GM21360 (cell line): ENCODE results near the gene MRGPRX3.

Source experiments
- ATAC-seq: cut with Tn5 transposase; IDR thresholded peaks from one replicate; pipeline ENCODE4 v1.9.1; 2021; ENCODE audit warnings: mild to moderate bottlenecking, moderate library complexity; ENCODE audit not compliant: unreplicated experiment

The MRGPRX3 gene

GRCh38 chr11:18151581-18151980 lies 19.2 kb downstream of the MRGPRX3 start:
- ATAC-seq: no peak

DNA sequence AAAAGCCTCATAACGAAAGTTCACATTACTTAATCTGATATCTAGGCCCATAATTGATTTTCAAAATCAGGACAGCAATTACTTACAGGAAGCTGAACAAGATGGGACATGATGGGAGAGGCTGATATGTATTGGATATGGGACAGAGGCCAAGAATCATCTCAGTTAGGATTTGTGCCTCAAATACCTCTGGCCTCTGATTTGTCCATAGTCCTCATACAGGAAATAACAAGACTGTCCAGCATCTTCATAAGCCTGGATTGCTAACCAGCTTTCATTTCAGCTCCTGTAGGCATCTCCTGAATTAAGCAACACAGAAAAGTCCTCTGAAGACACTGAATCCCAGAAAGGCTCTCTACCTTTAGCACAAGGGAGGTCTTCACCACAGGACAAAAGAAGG lies 36.0 kb downstream of the MRGPRX3 start:
- ATAC-seq: no peak

DNA sequence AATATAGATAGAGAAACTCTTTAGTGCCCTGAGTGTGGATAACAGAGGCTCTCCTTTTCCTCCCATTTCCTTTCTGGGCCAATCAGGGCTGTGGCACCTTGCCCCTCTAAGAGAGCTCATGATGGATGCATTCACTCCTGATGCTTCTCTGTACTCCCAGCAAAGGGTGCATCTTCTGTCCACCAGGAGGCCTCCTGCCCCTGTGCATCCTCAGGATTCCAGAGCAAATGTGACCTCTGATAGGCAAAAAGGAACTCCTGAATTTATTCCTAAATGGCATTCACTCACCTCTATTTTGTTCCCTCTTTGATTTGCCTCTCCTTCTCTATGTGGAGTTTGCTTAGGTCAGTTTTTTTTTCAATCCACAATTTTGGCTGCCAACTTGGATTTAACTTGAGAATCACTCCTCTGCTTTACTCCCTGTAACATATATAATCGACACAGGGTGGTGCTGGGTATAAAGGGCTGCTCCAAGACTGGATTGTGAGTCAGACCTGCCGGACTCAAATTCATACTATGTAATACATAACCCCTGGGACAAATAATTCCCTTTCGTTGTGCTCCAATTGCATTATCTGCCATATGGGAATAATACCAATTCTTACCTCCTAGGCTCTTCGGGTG lies 39.1 kb downstream of the MRGPRX3 start:
- no peak for ATAC-seq

DNA sequence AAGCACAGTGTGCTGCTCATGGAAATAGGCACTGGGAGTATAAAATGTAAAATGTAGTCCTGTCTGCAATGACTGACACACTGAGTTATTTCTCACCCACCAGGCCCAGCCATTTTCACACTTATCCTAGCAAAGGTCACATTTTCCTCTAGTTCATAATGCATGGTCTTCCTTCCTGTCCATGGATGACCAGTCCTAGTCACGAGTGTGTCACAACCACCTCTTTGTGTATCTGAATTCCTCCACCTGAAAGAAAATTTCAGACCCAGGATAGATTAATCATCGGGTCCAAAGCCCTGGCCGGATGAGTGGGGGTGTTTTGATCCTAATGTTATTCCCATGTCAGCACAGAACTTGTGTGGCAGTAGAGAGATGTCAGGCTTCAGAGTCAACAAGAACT lies 40.3 kb downstream of the MRGPRX3 start, which contains the start of gene MRGPRX4:
MRGPRX4 (plus strand) TSS at position 172 of the 400 bp plus-strand sequence. CDS start 420 bp downstream, outside the sequence.
- ATAC-seq: no peak

GRCh38 chr11:18173225-18173866 lies 41.0 kb downstream of the MRGPRX3 start:
- no peak for ATAC-seq
